ENCODE results near the gene QSOX1. TPM values are rescaled to one million over a fixed set of nuclear protein-coding genes. Genes with fewer than 3 reads are reported as not detected.

QSOX1 gene
- total RNA-seq, 4 donors from 2014 or later = 65.9 to 124 (median 93.7) TPM

DNA sequence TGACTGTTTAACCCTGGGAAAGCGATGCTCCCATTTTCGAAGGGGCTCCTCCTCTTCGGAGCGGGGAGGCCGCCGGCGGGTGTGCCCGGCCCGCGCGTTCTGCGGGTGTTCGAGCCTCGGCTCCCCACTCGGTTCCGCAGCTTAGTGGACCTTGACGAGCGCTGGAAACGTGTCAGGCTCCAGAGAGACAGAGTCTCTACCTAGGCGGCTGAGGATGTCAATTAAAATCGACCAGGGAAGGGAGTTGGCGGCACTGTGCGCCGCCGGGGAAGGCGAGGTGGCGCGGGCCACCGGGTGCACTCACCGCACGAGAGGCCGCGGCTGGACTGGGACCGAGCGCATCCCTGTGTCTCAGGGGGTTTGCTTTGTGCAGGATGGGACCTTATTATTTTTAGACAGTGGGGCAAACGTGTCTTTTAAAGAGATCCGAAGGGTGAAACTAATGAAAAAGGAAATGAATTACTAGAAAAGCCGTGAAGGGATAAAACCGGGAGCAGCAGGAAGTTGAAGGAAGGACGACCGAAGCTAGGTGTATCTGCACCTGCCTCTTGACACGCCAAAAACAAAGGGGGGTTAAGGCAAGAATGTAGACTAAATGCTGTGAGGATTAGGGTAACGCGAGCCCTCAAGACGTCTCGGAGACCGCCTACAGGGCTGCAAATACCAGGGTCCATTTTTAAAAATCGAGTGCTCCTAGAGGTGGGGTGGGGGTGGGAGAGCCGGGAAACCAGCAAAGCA lies 81.0 kb downstream of the QSOX1 start:
- Histone ChIP-seq H3K27me3 (peaks cover 97 to 100% (median 99%) of the 10 kb centered on the region in 3 donors), H3K27ac (no peak overlapping the region), H3K4me3 (peak overlapping the region in 1 of 4 donors; percentile 42), H3K4me1 (peaks cover 19 to 34% of the 10 kb centered on the region in 2 donors), H3K9me3 (no peaks in the 10 kb centered on the region), H3K36me3 (no peaks in the 10 kb centered on the region)
- in situ Hi-C loops (cut with MboI; ENCODE audit: low sequenced_read_pairs in 4 of 4) (no loop called here), intact Hi-C loops (cut with DNase I; ENCODE audit: low total_unique reads) (no loop called here)
- ATAC-seq = no peak
- TF ChIP-seq POLR2A (IDR thresholded peaks at IDR 0.05) (no peak), CTCF (IDR thresholded peaks at IDR 0.05 in 4 of 5, conservative IDR thresholded peaks at IDR 0.05 in 1 of 5) (no peak)
- no peak for DNase-seq

DNA sequence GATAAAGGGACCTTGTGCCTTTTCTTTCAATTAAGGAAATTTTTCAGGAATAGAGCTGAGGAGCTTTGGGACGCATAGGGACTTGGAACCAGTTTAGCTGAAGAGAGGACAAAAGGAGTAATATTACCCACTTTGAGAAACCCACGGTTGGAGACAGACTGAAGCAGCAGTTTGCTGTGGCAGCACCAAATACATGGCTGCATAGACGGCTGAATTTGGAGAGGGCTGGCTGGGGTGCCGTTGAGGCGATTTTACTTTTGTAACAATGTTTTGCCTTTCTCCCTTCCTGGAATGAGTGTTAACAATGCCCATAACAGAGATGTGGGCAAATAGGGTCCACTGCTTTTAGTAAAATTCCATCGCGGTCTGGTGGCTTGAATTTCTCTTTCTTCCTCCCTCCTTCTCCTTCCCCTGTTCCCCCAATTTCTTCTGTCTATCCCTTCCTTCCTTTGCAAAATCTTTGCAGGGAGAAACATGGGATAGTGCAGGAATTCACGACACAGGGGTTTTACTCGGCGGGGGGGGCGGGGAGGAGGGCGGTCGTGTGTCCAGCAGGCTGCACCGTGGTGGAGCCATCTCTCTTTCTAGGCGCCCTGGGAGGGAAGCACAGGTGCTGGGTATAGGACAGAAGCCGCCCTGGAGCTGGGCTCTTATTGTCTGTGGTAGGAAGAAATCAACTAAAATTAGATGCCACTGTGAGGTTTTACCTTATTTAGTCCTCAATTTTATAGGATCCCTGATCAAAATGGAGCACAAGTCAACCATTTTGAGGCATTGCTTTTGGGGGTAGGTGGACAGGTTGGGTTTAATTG lies 82.2 kb downstream of the QSOX1 start:
- Histone ChIP-seq H3K4me3 (no peak overlapping the region), H3K4me1 (peaks cover 13 to 24% of the 10 kb centered on the region in 2 donors), H3K27me3 (peaks cover 93 to 100% (median 98%) of the 10 kb centered on the region in 3 donors), H3K36me3 (no peaks in the 10 kb centered on the region), H3K27ac (no peak overlapping the region), H3K9me3 (no peaks in the 10 kb centered on the region)
- DNase-seq = no peak
- no peak for ATAC-seq
- in situ Hi-C loops (cut with MboI; ENCODE audit: low sequenced_read_pairs in 4 of 4) = no loop called here
- TF ChIP-seq CTCF (IDR thresholded peaks at IDR 0.05 in 4 of 5, conservative IDR thresholded peaks at IDR 0.05 in 1 of 5) (no peak), POLR2A (IDR thresholded peaks at IDR 0.05) (no peak)
- intact Hi-C loops (cut with DNase I; ENCODE audit: low total_unique reads) = no loop called here

- no peak for TF ChIP-seq CTCF (IDR thresholded peaks at IDR 0.05 in 4 of 5, conservative IDR thresholded peaks at IDR 0.05 in 1 of 5)
- TF ChIP-seq POLR2A (IDR thresholded peaks at IDR 0.05) = no peak
- Histone ChIP-seq H3K27me3 (peaks cover 83 to 95% (median 93%) of the 10 kb centered on the region in 3 donors), H3K27ac (no peak overlapping the region), H3K4me3 (no peak overlapping the region), H3K9me3 (no peaks in the 10 kb centered on the region), H3K4me1 (peaks cover 11 to 24% of the 10 kb centered on the region in 2 donors), H3K36me3 (no peaks in the 10 kb centered on the region)
- no peak for ATAC-seq
- in situ Hi-C loops (cut with MboI; ENCODE audit: low sequenced_read_pairs in 4 of 4) (no loop called here), intact Hi-C loops (cut with DNase I; ENCODE audit: low total_unique reads) (no loop called here)
- DNase-seq = no peak
These were observed 83.3 kb downstream of the QSOX1 start for GRCh38 chr1:180237869-180238476.

- peaks cover 11 to 17% of the 10 kb centered on the region in 2 donors for H3K4me1 ChIP-seq
- intact Hi-C loops (cut with DNase I; ENCODE audit: low total_unique reads) (no loop called here), in situ Hi-C loops (cut with MboI; ENCODE audit: low sequenced_read_pairs in 4 of 4) (no loop called here)
- TF ChIP-seq POLR2A (IDR thresholded peaks at IDR 0.05) (no peak), CTCF (IDR thresholded peaks at IDR 0.05 in 4 of 5, conservative IDR thresholded peaks at IDR 0.05 in 1 of 5) (no peak)
- ATAC-seq (no peak), DNase-seq (no peak)
- peaks cover 75 to 88% (median 87%) of the 10 kb centered on the region in 3 donors for H3K27me3 ChIP-seq
- H3K27ac ChIP-seq = no peak overlapping the region
- no peaks in the 10 kb centered on the region for H3K36me3 ChIP-seq
- no peaks in the 10 kb centered on the region for H3K9me3 ChIP-seq
- H3K4me3 ChIP-seq = no peak overlapping the region
These were observed 84.0 kb downstream of the QSOX1 start for GRCh38 chr1:180238675-180239074.
